ENCODE data around the gene STK24. TPM values are rescaled to one million over a fixed set of nuclear protein-coding genes. Genes with fewer than 3 reads are reported as not detected.

Gene STK24
- total and polyA plus RNA-seq, 2 of the 8 experiments (the other 6 are each of a cell fraction or from before 2014, with no cell fraction given) = 62.8 to 143 TPM

GRCh38 chr13:98576963-98577835 is at the start of gene STK24 (continued):
- TF ChIP-seq CBX8 (IDR thresholded peaks at IDR 0.05; ENCODE audit: borderline replicate concordance, low read depth, low read length) (no peak), HDAC6 (IDR thresholded peaks at IDR 0.05; ENCODE audit: low read depth, low read length) (no peak), EZH2 (IDR thresholded peaks at IDR 0.05; ENCODE audit: low read depth, low read length, severe bottlenecking) (no peak), SP2 (IDR thresholded peaks at IDR 0.05; ENCODE audit: low read length) (no peak), SP4 (IDR thresholded peaks at IDR 0.05; ENCODE audit: low read length) (peak; percentile 52; the same call in 1 of the 2 replicates), CHD7 (IDR thresholded peaks at IDR 0.05; ENCODE audit: insufficient replicate concordance, low read length) (no peak), SIN3A (conservative IDR thresholded peaks at IDR 0.05 in 1 of 2, IDR thresholded peaks at IDR 0.05 in 1 of 2; ENCODE audit: low read depth in 1 of 2, low read length in 2 of 2) (0 out of 4 replicates have a peak, but pooled peaks of 1 of the 2 experiments have one; percentile 20)
